ENCODE data around the gene S100A1.
"Not testable (repeated sequence)": the region's sequence is repeated elsewhere in the genome, so short reads cannot be mapped to it uniquely, and the experiment has no call there.

S100A1 gene

DNA sequence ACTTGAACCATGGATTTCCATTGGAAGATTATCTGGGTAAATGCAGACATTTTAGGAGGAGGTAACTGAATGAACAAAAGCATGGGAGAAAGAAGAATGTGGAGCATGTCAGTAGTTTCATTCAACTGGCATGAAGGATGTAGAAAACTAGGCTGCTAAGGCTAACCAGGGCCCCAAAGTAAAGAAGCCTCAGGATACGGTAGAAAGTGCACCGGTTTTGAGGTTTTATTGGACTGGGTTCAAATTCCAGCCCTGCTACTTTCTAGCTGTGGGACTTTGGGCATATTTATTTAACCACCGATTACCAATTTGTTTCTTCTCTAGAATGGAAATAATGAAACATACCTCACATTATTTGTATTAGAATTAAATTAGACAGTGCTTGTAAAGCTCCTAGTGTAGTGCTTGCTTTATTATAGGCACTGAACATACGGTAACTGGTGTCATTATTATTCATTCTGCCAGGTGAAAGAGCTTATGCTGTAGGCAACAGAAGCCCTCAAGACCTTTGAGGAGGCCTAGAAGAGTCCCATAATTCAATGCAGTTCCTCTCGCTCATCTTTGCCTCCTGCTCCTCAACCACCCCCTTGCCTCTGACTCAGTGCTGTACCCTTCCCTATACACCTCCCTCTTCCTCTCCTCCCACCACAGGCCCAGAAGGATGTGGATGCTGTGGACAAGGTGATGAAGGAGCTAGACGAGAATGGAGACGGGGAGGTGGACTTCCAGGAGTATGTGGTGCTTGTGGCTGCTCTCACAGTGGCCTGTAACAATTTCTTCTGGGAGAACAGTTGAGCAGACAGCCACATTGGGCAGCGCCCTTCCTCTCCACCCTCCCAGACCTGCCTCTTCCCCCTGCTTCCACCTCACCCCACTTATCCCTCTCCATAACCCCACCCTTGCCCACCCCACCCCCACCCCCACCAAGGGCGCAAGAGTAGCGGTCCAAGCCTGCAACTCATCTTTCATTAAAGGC, 3.1 kb downstream of the S100A1 start:
- no peak for DNase-seq

DNA sequence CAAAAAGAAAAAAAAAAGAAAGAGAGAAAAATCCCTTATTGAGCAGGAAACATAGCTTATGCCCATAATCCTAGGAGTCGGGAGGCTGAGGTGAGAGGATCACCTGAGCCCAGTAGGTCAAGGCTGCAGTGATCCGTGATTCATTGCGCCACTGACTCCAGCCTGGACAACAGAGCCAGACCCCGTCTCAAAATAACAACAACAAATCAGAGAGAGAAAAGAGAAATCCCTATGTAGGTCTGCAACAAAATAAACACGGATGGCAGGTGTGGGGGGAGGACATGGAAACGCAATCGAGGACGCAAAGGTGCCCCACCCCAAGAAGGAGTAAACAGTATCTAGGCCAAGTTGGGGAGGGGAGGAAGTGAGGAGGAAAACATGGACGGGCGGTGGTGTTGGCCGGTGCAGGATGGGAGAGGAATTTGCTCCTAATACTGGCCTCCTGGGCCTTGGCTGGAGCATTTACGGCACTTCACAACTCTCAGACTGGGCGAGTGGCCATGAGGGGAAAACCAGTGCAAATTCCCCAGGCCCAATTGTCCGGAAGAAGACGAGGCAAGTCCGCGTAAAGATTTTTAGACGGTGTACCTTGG, 5.0 kb downstream of the S100A1 start:
- no peak for DNase-seq

DNA sequence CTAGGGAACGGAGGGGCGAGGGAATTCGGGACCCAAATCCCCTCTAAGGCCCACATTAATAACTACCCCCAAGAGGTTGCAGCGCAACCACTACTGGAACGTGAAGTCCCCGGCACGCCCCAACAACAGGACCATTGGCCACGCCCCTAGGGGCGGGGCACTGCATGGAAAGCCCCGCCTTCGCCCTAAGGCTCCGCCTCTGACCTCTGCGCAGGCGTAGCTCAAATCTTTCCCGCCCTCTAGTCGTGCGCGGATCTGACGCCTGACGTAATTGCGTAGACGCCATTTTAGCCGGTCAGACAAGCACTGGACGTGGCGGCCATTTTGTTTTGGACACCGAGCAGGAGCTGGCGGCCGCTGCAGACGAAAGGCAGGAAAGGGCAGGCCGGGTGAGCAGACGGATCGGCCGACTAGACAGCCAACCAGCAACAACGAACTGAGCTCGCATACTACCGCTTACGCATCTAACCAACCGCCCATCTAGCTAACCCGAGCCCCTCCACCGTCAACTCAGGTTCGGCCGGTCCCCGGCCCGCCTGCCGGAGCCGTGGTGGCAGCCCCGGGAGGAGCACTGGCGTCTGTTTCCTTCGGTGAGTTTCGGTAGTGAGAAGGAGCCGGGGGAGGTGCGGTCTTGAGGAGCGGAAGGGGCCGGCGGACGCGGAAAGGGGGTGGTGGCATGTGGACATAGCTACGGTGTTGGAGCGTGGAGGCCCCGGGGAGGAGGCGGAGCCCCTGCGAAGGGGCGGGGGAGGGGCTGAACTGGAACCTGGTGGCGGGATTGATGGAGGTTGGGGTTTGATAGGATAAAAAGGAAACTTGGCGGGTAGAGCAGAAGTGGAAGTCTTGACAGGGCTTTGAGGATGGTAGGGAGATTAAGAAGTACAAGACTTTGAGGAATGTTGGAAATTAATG, 5.8 kb downstream of the S100A1 start, which contains the start of gene CHTOP:
Gene CHTOP (plus strand): TSS at position 313 of the 912 bp plus-strand sequence. CDS start 2,523 bp downstream, outside the sequence.
- peak; percentile 99 for DNase-seq

DNA sequence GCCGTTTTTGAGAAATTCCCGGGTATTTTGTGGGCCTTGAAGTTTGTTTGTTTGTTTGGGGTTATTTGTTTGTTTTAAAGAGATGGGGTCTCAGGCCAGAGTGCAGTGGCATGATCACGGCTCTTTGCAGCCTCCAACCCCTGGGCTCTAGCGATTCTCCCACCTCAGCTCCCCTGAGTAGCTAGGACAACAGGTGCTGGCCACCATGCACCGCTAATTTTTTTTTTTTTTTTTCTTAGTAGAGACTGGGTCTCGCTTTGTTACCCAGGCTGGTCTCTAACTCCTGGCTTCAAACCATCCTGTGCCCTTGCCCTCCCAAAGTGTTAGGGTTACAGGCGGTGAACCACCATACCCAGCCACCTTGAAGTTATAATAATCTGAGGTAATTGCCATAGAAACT, 7.6 kb downstream of the S100A1 start:
- no peak for DNase-seq

DNA sequence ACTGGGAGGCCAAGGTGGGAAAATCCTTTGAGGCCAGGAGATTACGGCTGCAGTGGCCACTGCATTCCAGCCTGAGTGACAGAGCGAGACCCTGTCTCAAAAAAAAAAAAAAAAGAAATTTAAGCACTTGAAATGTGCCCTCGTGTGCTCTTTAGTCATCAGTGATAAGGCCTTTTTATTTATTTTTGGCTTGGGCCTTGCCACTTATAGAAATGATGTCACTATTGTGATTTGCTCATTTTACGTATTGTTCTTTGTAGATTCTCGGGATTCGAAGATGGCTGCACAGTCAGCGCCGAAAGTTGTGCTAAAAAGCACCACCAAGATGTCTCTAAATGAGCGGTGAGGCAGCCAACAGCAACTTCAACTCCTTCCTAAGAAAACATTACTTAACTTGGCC, 8.1 kb downstream of the S100A1 start:
- no peak for DNase-seq

DNA sequence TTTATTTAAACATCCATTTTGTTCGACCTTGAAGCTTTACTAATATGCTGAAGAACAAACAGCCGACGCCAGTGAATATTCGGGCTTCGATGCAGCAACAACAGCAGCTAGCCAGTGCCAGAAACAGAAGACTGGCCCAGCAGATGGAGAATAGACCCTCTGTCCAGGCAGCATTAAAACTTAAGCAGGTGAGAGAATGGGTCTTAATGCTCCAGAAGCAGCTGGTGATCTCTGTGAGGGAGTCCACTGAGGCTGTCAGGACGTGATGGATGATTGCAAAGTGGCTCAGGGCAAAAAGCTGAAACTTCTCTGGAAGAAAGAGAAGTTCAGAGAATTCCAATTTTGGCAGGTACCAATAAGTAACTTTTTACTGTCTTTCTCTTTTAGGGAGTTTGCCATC, 10.0 kb downstream of the S100A1 start:
- DNase-seq, result no peak

DNA sequence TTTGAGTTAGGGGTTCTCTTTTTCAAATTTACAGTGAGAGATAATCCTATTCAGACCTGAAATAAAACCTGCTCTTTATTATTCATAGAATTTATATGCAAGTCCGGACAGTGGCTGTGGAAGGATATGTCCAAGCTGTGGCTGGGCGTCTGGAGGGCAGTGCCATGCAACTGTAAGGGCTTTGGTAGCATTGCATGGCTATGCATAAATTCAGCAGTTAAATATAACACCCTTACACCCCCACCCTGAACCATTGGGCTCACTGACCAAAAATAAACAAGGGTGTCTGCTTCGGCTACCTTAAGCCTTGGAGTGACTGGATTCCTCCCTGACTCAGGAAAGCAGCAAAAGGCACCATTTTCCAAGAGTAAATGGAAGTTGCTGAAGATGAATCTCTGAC, 11.0 kb downstream of the S100A1 start:
- DNase-seq, result no peak

DNA sequence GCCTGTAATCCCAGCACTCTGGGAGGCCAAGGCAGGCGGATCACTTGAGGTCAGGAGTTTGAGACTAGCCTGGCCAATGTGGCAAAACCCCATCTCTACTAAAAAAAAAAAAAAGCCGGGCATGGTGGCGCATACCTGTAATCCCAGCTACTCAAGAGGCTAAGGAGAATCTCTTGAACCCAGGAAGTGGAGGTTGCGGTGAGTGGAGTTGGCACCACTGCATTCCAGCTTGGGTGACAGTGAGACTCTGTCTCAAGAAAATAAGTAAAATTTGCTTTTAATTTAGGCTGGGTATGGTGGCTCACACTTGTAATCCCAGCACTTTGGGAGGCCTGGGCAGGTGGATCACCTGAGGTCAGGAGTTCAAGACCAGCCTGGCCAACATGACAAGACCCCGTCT, 12.0 kb downstream of the S100A1 start:
- not testable (repeated sequence) for DNase-seq

DNA sequence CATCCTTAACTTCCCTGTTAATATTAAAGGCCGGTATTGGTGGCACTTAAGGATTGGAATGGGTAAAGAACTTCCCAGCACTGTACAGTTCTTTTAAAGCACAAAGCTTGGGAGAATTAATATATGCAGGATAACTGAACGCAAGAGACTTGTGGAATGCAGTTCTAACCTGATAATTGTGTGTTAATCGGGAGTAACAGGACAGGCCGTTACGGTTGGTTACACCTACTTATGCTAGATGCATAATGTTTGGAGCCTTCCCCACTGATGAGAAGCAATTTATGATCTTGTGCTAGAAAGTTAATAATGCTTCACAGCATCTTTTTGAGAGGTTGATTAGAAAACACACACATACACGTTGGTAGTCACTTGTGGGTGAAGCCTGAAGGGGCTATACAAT, 12.6 kb downstream of the S100A1 start:
- no peak for DNase-seq

DNA sequence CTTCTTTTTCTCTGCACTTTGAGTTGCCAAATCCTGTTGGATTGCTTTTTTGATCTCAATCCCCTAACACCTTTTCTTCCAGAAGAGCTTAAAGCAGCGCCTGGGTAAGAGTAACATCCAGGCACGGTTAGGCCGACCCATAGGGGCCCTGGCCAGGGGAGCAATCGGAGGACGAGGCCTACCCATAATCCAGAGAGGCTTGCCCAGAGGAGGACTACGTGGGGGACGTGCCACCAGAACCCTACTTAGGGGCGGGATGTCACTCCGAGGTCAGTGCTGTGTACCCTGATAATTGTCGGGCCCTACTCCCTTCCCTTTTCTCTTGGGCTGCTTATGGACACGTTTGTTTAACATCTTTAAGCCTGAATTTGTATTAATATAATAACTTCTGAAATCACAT, 13.9 kb downstream of the S100A1 start:
- no peak for DNase-seq

DNA sequence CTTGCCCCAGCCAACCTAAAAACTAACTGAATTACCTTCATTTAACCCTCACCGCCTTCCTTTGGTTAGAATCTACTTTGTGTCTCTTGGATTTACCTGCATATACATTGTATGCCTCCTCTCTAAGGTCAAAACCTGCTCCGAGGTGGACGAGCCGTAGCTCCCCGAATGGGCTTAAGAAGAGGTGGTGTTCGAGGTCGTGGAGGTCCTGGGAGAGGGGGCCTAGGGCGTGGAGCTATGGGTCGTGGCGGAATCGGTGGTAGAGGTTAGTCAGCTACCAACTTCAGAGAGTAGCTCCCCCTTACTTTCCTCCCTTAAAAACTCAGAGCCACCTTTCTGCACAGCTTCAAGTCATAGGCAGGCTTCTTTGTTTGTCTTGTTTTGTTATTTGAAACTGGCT, 14.9 kb downstream of the S100A1 start:
- no peak for DNase-seq

DNA sequence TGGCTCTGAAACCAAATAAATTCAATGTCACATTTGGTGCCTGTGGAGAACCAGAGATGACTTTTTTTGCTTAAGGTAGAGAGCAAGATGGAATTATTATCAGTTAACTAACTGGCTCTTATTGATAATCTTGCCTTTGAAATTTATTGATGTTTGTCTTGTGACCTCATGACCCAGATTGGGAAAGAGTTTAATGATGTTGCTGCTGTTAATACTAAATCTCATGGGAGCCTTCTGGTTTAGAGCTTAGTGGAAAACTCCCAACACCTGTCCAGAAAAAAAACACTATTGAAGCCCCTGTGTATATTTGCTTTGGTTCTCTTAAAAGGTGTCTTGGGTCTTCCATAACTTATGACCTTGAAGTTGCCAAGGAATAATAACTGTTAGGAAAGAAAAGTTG, 15.6 kb downstream of the S100A1 start:
- no peak for DNase-seq

DNA sequence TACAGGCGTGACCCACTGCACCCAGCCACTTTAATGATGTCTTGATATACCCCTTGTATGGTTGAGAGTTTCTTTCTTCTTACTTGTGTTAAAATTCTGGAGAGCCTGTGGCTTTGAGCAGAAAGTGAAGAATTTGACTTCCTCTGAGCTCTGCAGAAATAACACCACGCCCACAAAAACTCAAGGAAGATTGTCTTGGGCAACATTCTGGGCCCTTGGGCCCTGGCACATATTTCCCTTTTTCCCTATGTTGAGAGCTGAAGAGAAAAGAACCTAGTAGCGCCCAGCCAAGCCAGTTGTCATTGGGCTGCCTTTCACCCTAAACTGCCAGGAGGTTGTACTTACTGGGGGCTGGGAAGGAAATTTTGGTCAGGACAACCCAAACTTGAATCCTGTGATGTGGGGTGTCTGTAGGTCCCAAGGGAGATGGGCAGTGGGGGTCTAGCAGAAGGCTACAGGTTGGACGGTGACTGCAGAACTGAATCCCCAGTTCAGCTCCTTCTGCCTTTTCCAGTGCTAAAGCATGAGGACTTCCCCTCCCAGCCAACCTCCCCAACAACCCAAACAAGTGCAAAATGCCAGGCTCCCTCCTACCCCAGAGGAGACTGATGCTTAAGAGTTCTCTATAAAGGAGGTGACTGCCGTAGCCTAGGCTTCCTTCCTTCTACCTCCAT, 18.6 kb downstream of the S100A1 start:
- no peak for DNase-seq

DNA sequence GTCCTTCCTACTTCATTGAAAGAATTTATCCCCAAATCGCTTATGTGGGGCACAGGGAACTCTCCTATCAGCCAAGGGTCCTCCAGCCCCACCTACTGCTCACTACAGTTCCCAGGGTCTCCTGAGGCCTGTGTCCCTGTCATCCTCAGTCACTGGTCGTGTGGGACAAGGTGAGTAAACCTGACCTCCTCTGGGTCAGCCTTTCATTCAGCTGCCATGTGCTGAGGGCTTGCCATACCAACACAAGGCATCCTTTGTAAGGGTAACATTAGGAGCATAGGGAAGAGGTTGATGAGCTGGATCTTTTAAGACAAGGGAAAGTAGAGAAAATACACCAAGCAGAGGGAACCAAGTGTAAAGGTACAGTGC, 19.1 kb downstream of the S100A1 start:
- no peak for DNase-seq

DNA sequence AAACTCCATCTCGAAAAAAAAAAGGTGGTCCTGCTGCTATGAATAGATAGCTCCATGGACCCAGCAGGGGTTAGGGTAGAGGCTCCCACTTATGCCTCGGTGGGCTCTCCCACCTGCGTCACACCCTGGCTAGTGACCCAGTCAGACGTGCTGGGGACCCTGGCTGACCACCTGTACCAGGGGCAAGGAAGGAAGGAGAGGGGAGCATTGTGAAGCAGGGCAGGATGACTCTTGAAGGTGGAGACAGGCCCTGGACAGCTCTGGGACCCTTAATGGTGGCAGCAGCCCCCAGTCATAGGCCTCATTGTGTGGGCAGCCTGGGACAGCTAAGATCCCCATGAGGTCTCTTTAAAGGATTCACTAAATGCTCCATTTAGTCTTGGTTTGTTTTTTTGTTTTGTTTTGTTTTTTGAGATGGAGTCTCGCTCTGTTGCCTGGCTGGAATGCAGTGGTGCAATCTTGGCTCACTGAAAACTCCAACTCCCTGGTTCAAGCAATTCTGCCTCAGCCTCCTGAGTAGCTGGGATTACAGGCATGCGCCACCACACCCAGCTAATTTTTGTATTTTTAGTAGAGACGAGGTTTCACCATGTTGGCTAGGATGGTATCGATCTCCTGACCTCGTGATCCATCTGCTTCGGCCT, 19.9 kb downstream of the S100A1 start:
- no peak for DNase-seq

DNA sequence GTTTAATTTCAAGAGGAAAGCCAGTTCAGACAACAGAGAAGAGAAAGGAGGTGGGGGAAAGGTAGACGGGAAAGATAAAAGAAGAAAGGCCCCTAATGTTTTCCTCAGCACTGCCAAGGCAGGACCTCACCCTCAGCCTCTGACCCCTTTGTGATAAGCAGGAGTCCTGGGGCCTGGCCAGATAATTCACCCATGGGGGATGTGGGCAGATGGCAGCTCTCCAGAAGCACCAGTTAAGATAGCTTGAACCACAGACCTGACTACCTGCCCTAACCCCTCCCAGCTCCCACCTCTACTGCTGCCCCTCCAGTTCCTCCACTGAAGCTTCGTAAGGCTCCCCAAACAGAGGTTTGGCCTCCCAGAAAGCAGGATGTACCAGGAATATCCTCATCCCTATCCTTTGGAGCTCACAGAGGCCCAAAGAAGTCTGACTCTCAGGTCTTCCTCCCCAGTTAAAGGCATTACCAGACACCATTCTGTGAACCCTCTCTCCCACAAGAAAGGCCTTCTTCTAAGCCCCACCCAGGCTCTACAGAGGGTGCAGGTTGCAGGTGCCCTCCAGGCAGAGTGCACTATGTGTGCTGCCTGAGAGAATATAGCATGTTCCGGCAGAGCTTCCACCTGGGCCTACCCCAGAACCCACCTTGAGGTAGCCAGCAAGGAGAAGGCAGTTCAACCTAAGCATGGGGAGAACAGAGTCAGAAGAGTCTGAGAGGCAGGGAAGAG, 21.1 kb downstream of the S100A1 start:
- DNase-seq, result no peak

DNA sequence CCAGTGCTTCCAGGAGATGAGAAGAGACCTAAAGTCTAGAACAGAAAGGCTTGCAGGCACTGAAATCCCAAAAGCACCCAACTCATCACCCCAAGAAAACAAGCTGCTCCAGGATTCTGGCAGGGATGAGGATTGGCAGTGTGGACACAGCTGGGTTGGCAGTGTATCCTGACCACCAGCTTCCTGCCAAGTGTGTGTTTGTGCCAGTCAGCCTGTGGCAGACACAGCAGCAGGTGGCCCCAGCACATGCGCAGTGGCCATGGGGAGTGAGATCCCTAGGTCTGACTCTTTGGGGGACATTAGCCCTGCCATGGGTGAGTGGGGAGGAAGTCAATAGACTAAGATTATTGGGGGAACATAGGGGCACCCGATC, 21.6 kb downstream of the S100A1 start:
- DNase-seq, result peak; percentile 78

DNA sequence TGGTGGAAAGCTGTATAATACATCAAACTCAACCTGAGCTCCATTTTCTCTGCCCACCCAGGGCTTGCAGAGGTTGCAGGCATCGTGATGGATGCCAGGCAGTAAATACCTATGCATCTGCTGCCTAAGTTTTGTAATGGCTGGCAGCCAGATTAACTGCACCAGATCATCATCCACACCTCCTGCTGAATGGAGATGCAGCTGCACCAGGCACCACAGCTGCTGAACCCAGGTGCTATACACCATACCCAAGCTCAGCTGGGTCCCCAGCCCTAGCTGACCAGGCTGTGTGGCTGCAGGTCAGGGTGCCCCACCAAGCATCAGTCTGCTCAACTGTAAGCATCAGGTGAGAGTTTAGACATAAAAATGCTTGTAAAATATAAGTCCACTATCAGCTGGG, 23.5 kb downstream of the S100A1 start:
- no peak for DNase-seq

DNA sequence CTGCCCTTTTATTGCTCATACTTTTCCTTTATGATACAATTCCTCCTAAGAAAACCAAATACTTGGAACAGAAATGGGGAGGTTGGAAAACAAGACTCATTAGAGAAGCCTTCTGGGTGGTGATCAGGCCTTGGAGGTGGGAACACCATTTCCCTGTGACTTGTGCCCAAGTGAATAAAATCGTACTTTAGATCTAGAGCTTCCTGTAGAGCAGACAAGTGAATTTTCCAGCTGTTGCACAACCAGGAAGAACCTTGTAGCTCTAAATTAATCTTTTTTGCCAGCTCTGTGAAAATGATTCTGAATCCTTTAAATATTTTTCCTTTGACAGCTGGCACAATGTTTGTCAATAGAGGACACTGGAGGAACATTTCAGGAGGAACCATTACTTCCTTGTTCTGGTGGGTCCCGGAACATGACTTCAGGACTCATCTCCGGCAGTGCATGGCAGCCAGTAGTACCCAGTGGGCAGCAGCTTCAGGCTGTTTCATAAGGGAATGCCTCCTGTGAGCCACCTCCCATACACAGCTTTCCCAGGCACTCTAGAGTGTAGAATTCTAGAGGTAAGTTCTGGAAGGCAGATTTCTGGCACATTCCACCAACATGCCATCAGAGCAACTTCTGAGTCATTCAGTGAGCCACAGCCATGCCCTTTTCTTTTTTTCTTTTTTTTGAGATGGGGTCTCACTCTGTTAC, 24.7 kb downstream of the S100A1 start:
- DNase-seq, result no peak

DNA sequence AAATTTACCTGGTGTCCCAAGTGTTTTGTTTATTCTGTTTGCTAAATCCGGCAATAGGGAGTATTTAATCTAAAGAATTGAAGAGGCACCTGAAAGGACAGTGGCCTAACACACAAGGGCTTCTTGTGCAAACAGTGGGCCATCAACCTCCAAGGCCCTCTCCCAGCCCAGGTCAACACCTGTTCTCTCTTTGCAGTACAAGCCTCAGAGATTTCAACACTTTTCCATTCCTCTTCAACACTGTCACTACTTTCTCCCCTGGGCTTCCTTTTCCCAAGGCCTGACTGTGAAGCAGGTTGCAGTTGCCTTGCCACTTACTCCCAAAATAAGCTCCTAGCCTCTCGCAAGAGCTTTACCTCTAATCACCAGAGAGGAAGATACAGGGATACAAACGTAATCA, 27.1 kb downstream of the S100A1 start:
- DNase-seq, result no peak
